IMR-90 (cell line): ENCODE measurements around the gene MTHFD2L.

Experiments
- BHLHE40 ChIP-seq: fragments of 150-350 bp; IDR thresholded peaks from 2 replicates; pipeline ENCODE4 v1.6.1; 2016; ENCODE audit warnings: mild to moderate bottlenecking, low read depth, low read length
- CEBPB ChIP-seq: IDR thresholded peaks from 2 replicates; pipeline ENCODE4 v1.6.1; 2012; ENCODE audit warnings: low read depth, low read length, improper control_type of control experiment
- CHD1 ChIP-seq: IDR thresholded peaks from 2 replicates; pipeline ENCODE4 v1.6.1; 2012; ENCODE audit warnings: low read depth, low read length, improper control_type of control experiment
- CTCF ChIP-seq: conservative IDR thresholded peaks from 2 replicates; pipeline ENCODE4 v1.5.1; 2012; ENCODE audit warnings: mild to moderate bottlenecking, low read depth, low read length, improper control_type of control experiment
- ELK1 ChIP-seq: fragments of 150-350 bp; IDR thresholded peaks from 2 replicates; pipeline ENCODE4 v1.6.1; 2016; ENCODE audit warnings: low read depth, mild to moderate bottlenecking, low read length, moderate library complexity, borderline replicate concordance
- MAZ ChIP-seq: IDR thresholded peaks from 2 replicates; pipeline ENCODE4 v1.6.1; 2012; ENCODE audit warnings: low read depth, mild to moderate bottlenecking, low read length, improper control_type of control experiment, moderate library complexity, borderline replicate concordance
- MXI1 ChIP-seq: IDR thresholded peaks from 2 replicates; pipeline ENCODE4 v1.6.1; 2012; ENCODE audit warnings: low read depth, mild to moderate bottlenecking, low read length, moderate library complexity, borderline replicate concordance
- POLR2A ChIP-seq: IDR thresholded peaks from 2 replicates; pipeline ENCODE4 v1.6.1; 2012; ENCODE audit warnings: mild to moderate bottlenecking, low read depth, low read length
- RCOR1 ChIP-seq: IDR thresholded peaks from 2 replicates; pipeline ENCODE4 v1.6.1; 2012; ENCODE audit warnings: mild to moderate bottlenecking, low read length, improper control_type of control experiment; ENCODE audit not compliant: insufficient replicate concordance
- RFX5 ChIP-seq: IDR thresholded peaks from 2 replicates; pipeline ENCODE4 v1.8.0; 2012; ENCODE audit warnings: low read depth, mild to moderate bottlenecking, low read length, moderate library complexity
- TF ChIP-seq, protein P1 (sequence below): fragments of 150-350 bp; IDR thresholded peaks from 2 replicates; pipeline ENCODE4 v1.6.1; 2017; ENCODE audit warnings: mild to moderate bottlenecking, antibody characterized with exemption, low read length, low read depth

DNA sequence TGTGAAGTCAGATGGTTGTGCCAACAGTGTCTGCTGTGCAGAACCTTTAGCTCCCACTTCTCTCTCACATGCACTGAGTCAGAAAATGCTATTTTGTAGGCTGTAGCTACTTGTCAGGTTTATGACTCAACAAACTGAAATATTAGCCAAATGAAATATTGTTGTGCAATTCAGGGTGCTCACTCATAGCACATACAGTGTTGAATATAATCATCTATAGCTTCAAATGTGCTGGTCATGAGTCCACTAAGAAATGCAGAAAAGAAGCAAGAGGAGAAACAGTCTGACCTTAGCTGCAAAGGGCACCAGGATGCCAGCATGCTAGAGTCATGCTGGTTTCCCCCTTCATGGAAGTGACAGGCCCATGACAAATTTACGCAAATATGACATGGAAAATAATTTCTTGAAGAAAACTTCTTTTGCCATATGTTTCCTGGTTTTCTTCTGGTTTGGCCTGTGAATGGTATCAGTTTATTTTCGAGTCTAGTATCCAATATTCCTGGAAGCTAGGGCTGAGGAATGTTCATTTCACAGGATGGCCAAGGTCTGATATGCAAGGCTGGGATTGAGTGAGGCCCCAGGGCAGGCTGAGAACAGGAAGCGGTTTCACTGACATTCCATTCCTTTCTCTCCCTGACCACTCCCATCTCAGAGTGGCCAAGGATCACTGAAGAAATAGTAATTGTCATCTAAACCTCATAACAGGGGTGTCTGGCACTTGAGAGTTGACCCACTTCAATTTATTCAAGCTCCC lies 48.6 kb upstream of the MTHFD2L start:
- no peak for TF ChIP-seq CTCF
- TF ChIP-seq POLR2A = 0 out of 2 replicates have a peak, but pooled peaks have one; percentile 7
- TF ChIP-seq RFX5 = no peak
- TF ChIP-seq MAZ = peak; percentile 38; the same call in 1 of the 2 replicates
- no peak for TF ChIP-seq RCOR1
- TF ChIP-seq, protein P1, sequence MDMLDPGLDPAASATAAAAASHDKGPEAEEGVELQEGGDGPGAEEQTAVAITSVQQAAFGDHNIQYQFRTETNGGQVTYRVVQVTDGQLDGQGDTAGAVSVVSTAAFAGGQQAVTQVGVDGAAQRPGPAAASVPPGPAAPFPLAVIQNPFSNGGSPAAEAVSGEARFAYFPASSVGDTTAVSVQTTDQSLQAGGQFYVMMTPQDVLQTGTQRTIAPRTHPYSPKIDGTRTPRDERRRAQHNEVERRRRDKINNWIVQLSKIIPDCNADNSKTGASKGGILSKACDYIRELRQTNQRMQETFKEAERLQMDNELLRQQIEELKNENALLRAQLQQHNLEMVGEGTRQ = no peak
- no peak for TF ChIP-seq CHD1
- TF ChIP-seq BHLHE40 = peak; percentile 81
- no peak for TF ChIP-seq ELK1
- no peak for TF ChIP-seq MXI1
- TF ChIP-seq CEBPB = peak; percentile 100
